Naive thymus-derived CD4-positive, alpha-beta T cell (primary cell): ENCODE results near the gene PLPPR3. TPM values are rescaled to one million over a fixed set of nuclear protein-coding genes. Genes with fewer than 3 reads are reported as not detected.

Source experiments
- ATAC-seq: fragments of 150-1000 bp; cut with Tn5 transposase; 2 replicates; pipeline ENCODE4 v1.10.0; 2021; ENCODE audit warnings: mild to moderate bottlenecking, moderate library complexity
- CTCF ChIA-PET: fragments of 350-600 bp; sonication (Branson Sonifier 250); formaldehyde crosslinking; loops from one replicate; lab custom pipeline; 2021; ENCODE audit warnings: antibody characterized with exemption; lab: Charles Lee
- POLR2A ChIA-PET: fragments of 350-600 bp; sonication (Branson Sonifier 250); formaldehyde crosslinking; loops from one replicate; lab custom pipeline; 2021; ENCODE audit warnings: antibody characterized with exemption, inconsistent platforms; lab: Charles Lee
- DNase-seq, 9 donors: peaks; one replicate each; pipeline versions ENCODE4 v3.0.0 to v3.0.0-alpha.2; 2020 to 2022; ENCODE audit warnings: mixed read lengths in 1 of 9
- H3K27ac ChIP-seq: one replicate; pipeline ENCODE4 v1.7.0; 2013; ENCODE audit warnings: mild to moderate bottlenecking, low read depth, low read length, moderate library complexity
- H3K27me3 ChIP-seq, 2 donors: one replicate each; pipeline ENCODE4 v1.7.0; 2013; ENCODE audit warnings: low read length in 2 of 2, mild to moderate bottlenecking in 2 of 2, moderate library complexity in 2 of 2; ENCODE audit not compliant: control insufficient read depth in 2 of 2, insufficient read depth in 2 of 2
- H3K36me3 ChIP-seq, 3 experiments: 1 replicate in 2 of 3; 2 replicates in 1 of 3; pipeline ENCODE4 v1.7.0; 2013; ENCODE audit warnings: low read length in 3 of 3, mild to moderate bottlenecking in 3 of 3, moderate library complexity in 1 of 3; ENCODE audit not compliant: insufficient read depth in 3 of 3, control insufficient read depth in 2 of 3
- H3K4me1 ChIP-seq, 2 donors: one replicate each; pipeline ENCODE4 v1.7.0; 2013; ENCODE audit warnings: low read length in 2 of 2, mild to moderate bottlenecking in 2 of 2, moderate library complexity in 1 of 2; ENCODE audit not compliant: control insufficient read depth in 2 of 2, insufficient read depth in 2 of 2
- H3K4me3 ChIP-seq: 2 replicates; pipeline ENCODE4 v1.7.0; 2013; ENCODE audit warnings: mild to moderate bottlenecking, low read length
- H3K9me3 ChIP-seq, 3 experiments: 1 replicate in 2 of 3; 2 replicates in 1 of 3; pipeline ENCODE4 v1.7.0; 2013; ENCODE audit warnings: low read length in 3 of 3; ENCODE audit not compliant: control insufficient read depth in 2 of 3
- H3K27ac Mint-ChIP-seq, 9 donors: one replicate each; pipeline ENCODE4 v1.8.0; 2020 to 2022; ENCODE audit warnings: mixed read lengths in 9 of 9, mild to moderate bottlenecking in 8 of 9, moderate library complexity in 5 of 9, inconsistent platforms in 2 of 9
- H3K27me3 Mint-ChIP-seq, 5 donors: one replicate each; pipeline ENCODE4 v1.8.0; 2021 to 2022; ENCODE audit warnings: mixed read lengths in 5 of 5, mild to moderate bottlenecking in 1 of 5
- H3K36me3 Mint-ChIP-seq, 5 donors: one replicate each; pipeline ENCODE4 v1.8.0; 2020 to 2022; ENCODE audit warnings: mixed read lengths in 5 of 5, mild to moderate bottlenecking in 3 of 5, inconsistent platforms in 1 of 5
- H3K4me1 Mint-ChIP-seq, 7 donors: one replicate each; pipeline ENCODE4 v1.8.0; 2020 to 2022; ENCODE audit warnings: mixed read lengths in 7 of 7, mild to moderate bottlenecking in 3 of 7, inconsistent platforms in 1 of 7
- H3K4me3 Mint-ChIP-seq, 10 donors: one replicate each; pipeline ENCODE4 v1.8.0; 2020 to 2022; ENCODE audit warnings: mild to moderate bottlenecking in 10 of 10, mixed read lengths in 10 of 10, moderate library complexity in 6 of 10, inconsistent platforms in 2 of 10
- H3K9me3 Mint-ChIP-seq, 11 donors: one replicate each; pipeline ENCODE4 v1.8.0; 2020 to 2022; ENCODE audit warnings: mixed read lengths in 11 of 11, mild to moderate bottlenecking in 4 of 11, inconsistent platforms in 1 of 11, moderate library complexity in 1 of 11
- intact Hi-C, 2 donors: fragments of 100-400 bp; cut with micrococcal nuclease; formaldehyde crosslinking; loops; one replicate each; pipeline ENCODE4 v1.15.1; 2023
- polyA plus RNA-seq, 2 donors: library from polyadenylated mRNA; unstranded; fragments of 300-500 nt; fragmentation: Illumina TruSeq; gene quantifications; one replicate each; pipeline ENCODE4 v1.2.3, GENCODE V29; 2021
- total RNA-seq, 6 experiments: library from RNA in 5 of 6; stranded (reverse) in 5 of 6; gene quantifications; 1 replicate in 5 of 6; 2 replicates in 1 of 6; pipeline ENCODE4 v1.2.3 and lab custom pipeline; 2021 to 2026

PLPPR3 gene
- total and polyA plus RNA-seq, 7 experiments from 2014 or later, result not detected

DNA sequence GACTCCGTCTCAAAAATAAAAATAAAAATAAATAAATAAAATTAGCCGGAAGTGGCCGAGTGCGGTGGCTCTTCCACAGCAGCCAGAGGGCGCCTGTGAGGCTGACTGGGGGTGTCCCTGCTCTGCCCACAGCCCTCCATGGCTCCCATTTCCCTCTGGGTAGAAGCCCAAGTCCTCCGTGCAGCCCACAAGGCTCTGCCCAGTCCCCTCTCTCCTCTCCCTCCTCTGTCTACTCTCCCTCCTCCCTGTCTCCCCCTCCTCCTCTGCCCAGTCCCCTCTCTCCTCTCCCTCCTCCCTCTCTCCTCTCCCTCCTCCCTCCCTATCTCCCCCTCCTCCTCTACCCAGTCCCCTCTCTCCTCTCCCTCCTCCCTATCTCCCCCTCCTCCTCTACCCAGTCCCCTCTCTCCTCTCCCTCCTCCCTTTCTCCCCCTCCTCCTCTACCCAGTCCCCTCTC lies 50.4 kb downstream of the PLPPR3 start:
- ATAC-seq, result peak; percentile 67
- intact Hi-C loops, result loop anchor here (2.0 to 10.0 kb wide), 4 partner anchors 25 to 226 kb away; partner anchors contain the start of genes PTBP1 (in 1 of the 2) and WDR18 (in 1 of the 2)
- Histone ChIP-seq H3K9me3 (no peaks in the 10 kb centered on the region), H3K36me3 (no peaks in the 10 kb centered on the region), H3K4me3 (no peak overlapping the region), H3K27ac (no peak overlapping the region), H3K27me3 (no peaks in the 10 kb centered on the region), H3K4me1 (no peaks in the 10 kb centered on the region)
- peaks cover 0 to 8% (median 4%) of the 10 kb centered on the region in 5 donors for H3K27me3 Mint-ChIP-seq
- no peaks in the 10 kb centered on the region for H3K9me3 Mint-ChIP-seq
- no peak overlapping the region for H3K27ac Mint-ChIP-seq
- DNase-seq, result no peak
- peaks cover 0 to 4% (median 0%) of the 10 kb centered on the region in 7 donors for H3K4me1 Mint-ChIP-seq
- H3K4me3 Mint-ChIP-seq, result no peak overlapping the region
- H3K36me3 Mint-ChIP-seq, result no peaks in the 10 kb centered on the region
- POLR2A ChIA-PET, result interaction anchor here (1.0 kb wide), 1 partner anchor 162 kb away, joined by 3 read pairs; no protein-coding TSS in a partner anchor
- CTCF ChIA-PET, result no interaction called here

DNA sequence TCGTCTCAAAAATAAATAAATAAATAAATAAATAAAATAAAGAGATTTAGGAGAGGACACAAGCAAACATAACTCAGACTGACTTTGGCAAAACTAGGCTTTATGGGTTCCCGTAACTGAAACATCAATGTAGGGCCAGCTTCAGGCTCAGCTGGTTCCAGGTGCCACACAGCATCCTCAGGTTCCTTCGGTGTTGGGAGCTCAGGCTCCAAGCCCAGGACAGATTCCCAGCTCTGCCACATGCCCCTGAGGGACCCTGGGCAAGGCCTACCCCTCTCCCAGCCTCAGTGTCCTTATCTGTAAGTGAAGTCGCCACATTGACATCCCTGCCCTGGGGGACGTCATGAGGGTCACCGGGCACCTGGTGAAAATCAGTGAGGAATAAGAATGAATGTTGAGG lies 52.1 kb downstream of the PLPPR3 start:
- no peak for DNase-seq
- Mint-ChIP-seq H3K36me3 (no peaks in the 10 kb centered on the region), H3K27ac (no peak overlapping the region), H3K4me1 (peaks cover 0 to 4% (median 0%) of the 10 kb centered on the region in 7 donors), H3K27me3 (peaks cover 0 to 8% (median 4%) of the 10 kb centered on the region in 5 donors), H3K9me3 (no peaks in the 10 kb centered on the region), H3K4me3 (no peak overlapping the region)
- H3K27ac ChIP-seq, result no peak overlapping the region
- intact Hi-C loops, result loop anchor here (1.0 to 10.0 kb wide), 8 partner anchors 27 to 228 kb away; partner anchors contain the start of genes PTBP1 (in 1 of the 2) and WDR18 (in 1 of the 2)
- ATAC-seq, result no peak
- no peak overlapping the region for H3K4me3 ChIP-seq
- H3K4me1 ChIP-seq, result no peaks in the 10 kb centered on the region
- no peaks in the 10 kb centered on the region for H3K36me3 ChIP-seq
- H3K27me3 ChIP-seq, result no peaks in the 10 kb centered on the region
- CTCF ChIA-PET, result interaction anchor here (0.5 to 2.4 kb wide), 7 partner anchors 10 to 214 kb away, joined by 3 to 13 read pairs (median 9); partner anchors contain the start of gene WDR18
- H3K9me3 ChIP-seq, result no peaks in the 10 kb centered on the region
- POLR2A ChIA-PET, result no interaction called here

DNA sequence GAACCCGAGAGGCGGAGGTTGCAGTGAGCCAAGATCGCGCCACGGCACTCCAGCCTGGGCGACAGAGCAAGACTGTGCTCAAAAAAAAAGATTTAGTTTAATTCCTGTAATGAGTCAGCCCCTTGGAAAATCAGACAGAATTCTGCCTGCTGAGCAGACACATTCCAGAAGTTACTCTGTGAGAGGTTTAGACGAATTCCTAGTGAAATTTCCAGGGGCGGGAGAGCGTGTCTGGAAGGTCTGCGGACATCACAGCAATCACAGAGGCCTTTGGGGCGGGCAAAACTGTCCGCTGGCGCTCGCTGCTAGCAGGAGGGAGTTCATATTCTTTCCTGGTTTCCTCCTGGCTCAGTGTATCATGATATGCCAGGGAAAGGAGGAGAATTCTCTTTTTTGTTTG lies 53.3 kb downstream of the PLPPR3 start:
- H3K27ac ChIP-seq, result no peak overlapping the region
- no peaks in the 10 kb centered on the region for H3K27me3 ChIP-seq
- POLR2A ChIA-PET, result no interaction called here
- no peaks in the 10 kb centered on the region for H3K36me3 ChIP-seq
- no peak overlapping the region for H3K27ac Mint-ChIP-seq
- peaks cover 0 to 8% (median 4%) of the 10 kb centered on the region in 5 donors for H3K27me3 Mint-ChIP-seq
- intact Hi-C loops, result no loop called here
- CTCF ChIA-PET, result interaction anchor here (1.6 to 2.4 kb wide), 3 partner anchors 155 to 216 kb away, joined by 3 to 11 read pairs (median 7); partner anchors contain the start of gene WDR18
- H3K36me3 Mint-ChIP-seq, result no peaks in the 10 kb centered on the region
- no peaks in the 10 kb centered on the region for H3K9me3 ChIP-seq
- no peaks in the 10 kb centered on the region for H3K9me3 Mint-ChIP-seq
- no peaks in the 10 kb centered on the region for H3K4me1 ChIP-seq
- no peak overlapping the region for H3K4me3 ChIP-seq
- H3K4me1 Mint-ChIP-seq, result peaks cover 0 to 4% (median 0%) of the 10 kb centered on the region in 7 donors
- no peak overlapping the region for H3K4me3 Mint-ChIP-seq
- DNase-seq, result no peak
- no peak for ATAC-seq

DNA sequence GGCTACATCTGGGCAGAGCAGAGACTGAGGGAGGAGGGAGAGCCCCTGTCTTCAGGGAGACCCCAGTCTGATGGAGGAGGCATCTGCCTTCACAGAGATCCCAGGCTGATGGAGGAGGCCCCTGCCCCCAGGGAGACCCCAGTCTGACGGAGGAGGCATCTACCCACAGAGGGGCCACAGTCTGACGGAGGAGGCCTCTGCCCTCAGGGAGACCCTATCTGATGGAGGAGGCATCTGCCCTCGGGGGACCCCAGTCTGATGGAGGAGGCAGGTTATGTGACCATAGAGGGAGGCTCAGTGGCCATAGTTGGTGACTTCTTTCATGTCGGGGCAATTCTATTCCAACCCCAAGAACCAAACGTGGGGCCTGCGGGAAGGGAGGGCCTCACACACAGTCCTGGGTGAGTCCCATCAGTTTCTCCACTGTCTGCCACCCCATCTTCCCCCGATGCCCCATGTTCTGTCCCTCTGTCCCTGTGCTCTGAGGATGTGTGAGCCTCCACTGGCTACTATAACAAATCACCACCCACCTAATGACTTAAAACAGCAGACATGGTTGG lies 56.5 kb downstream of the PLPPR3 start:
- Mint-ChIP-seq H3K27me3 (peaks cover 0 to 6% (median 4%) of the 10 kb centered on the region in 5 donors), H3K9me3 (peaks cover 0 to 2% (median 0%) of the 10 kb centered on the region in 11 donors), H3K36me3 (no peaks in the 10 kb centered on the region), H3K4me3 (no peak overlapping the region), H3K27ac (no peak overlapping the region), H3K4me1 (peaks cover 0 to 3% (median 0%) of the 10 kb centered on the region in 7 donors)
- intact Hi-C loops, result no loop called here
- ChIA-PET POLR2A (no interaction called here), CTCF (no interaction called here)
- H3K4me3 ChIP-seq, result no peak overlapping the region
- no peaks in the 10 kb centered on the region for H3K4me1 ChIP-seq
- DNase-seq, result no peak
- no peaks in the 10 kb centered on the region for H3K36me3 ChIP-seq
- no peak for ATAC-seq
- no peak overlapping the region for H3K27ac ChIP-seq
- H3K9me3 ChIP-seq, result no peaks in the 10 kb centered on the region
- no peaks in the 10 kb centered on the region for H3K27me3 ChIP-seq

DNA sequence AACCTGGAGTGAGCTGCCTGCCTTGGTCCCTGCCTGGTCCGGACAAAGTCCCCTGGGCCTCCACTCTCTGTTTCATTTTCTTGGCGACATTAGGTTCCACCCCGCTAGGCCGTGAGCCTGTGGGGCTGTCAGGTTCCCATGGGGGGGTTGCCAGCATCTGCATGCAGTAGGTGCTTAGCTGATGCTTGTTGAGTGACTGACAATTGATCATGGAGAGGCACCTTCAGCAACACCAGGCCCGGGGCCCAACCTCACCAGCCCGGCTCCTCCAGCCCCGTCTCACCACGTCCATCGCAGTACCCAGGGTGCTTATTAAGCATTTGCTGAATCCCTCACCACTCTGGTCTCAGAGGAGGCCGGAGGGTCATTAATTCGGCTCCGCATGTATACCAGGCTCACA lies 57.5 kb downstream of the PLPPR3 start:
- H3K27ac ChIP-seq, result no peak overlapping the region
- Mint-ChIP-seq H3K36me3 (peaks cover 0 to 4% (median 3%) of the 10 kb centered on the region in 5 donors), H3K4me1 (peaks cover 0 to 3% (median 0%) of the 10 kb centered on the region in 7 donors), H3K4me3 (no peak overlapping the region), H3K27ac (no peak overlapping the region), H3K27me3 (peaks cover 0 to 6% (median 4%) of the 10 kb centered on the region in 5 donors), H3K9me3 (peaks cover 0 to 7% (median 4%) of the 10 kb centered on the region in 11 donors)
- DNase-seq (no peak), ATAC-seq (no peak)
- H3K4me3 ChIP-seq, result no peak overlapping the region
- H3K36me3 ChIP-seq, result no peaks in the 10 kb centered on the region
- peaks cover 0 to 4% (median 0%) of the 10 kb centered on the region in 3 experiments for H3K9me3 ChIP-seq
- H3K4me1 ChIP-seq, result no peaks in the 10 kb centered on the region
- POLR2A ChIA-PET, result no interaction called here
- CTCF ChIA-PET, result no interaction called here
- intact Hi-C loops, result no loop called here
- H3K27me3 ChIP-seq, result no peaks in the 10 kb centered on the region

DNA sequence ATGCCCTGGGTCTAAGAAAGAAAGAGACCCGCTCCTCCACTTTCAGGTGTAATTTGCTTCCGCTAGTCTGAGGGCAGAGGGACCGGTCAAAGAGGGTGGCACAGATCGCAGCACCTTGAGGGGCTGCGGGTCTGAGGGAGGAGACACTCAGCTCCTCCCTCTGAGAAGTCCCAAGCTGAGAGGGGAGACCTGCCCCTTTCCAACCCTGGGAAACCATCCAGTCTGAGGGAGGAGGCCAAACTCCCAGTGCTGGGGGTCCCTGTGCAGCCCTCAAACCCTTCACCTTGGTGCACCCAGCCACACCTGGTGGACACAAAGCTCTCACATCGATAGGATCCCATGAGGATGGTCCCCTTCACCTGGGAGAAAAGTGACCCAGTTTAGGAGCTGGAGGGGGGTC lies 57.9 kb downstream of the PLPPR3 start:
- CTCF ChIA-PET, result no interaction called here
- Mint-ChIP-seq H3K4me1 (peaks cover 0 to 3% (median 0%) of the 10 kb centered on the region in 7 donors), H3K9me3 (peaks cover 0 to 11% (median 4%) of the 10 kb centered on the region in 11 donors), H3K27ac (no peak overlapping the region), H3K36me3 (peaks cover 0 to 4% (median 3%) of the 10 kb centered on the region in 5 donors), H3K4me3 (no peak overlapping the region), H3K27me3 (peaks cover 0 to 6% (median 4%) of the 10 kb centered on the region in 5 donors)
- Histone ChIP-seq H3K36me3 (no peaks in the 10 kb centered on the region), H3K27me3 (no peaks in the 10 kb centered on the region), H3K4me1 (no peaks in the 10 kb centered on the region), H3K4me3 (no peak overlapping the region), H3K27ac (no peak overlapping the region), H3K9me3 (peaks cover 0 to 5% (median 0%) of the 10 kb centered on the region in 3 experiments)
- POLR2A ChIA-PET, result no interaction called here
- no peak for ATAC-seq
- DNase-seq, result no peak
- intact Hi-C loops, result no loop called here
